Endothelial cell (in vitro differentiated cells): ENCODE measurements around the gene PNPO. TPM values are rescaled to one million over a fixed set of nuclear protein-coding genes. Genes with fewer than 3 reads are reported as not detected.

Experiments
- DNase-seq: peaks from one replicate; pipeline ENCODE4 v3.0.0; 2021; ENCODE audit warnings: low spot score
- H3K27ac Mint-ChIP-seq: one replicate; pipeline ENCODE4 v1.8.0; 2021; ENCODE audit warnings: mixed read lengths, inconsistent platforms; ENCODE audit not compliant: unreplicated experiment
- H3K27me3 Mint-ChIP-seq: one replicate; pipeline ENCODE4 v1.8.0; 2021; ENCODE audit warnings: mild to moderate bottlenecking, moderate library complexity, mixed read lengths, inconsistent platforms; ENCODE audit not compliant: unreplicated experiment
- H3K36me3 Mint-ChIP-seq: one replicate; pipeline ENCODE4 v1.8.0; 2021; ENCODE audit warnings: mild to moderate bottlenecking, low read depth, mixed read lengths, inconsistent platforms; ENCODE audit not compliant: unreplicated experiment
- H3K4me1 Mint-ChIP-seq: one replicate; pipeline ENCODE4 v1.8.0; 2021; ENCODE audit warnings: mild to moderate bottlenecking, mixed read lengths, inconsistent platforms; ENCODE audit not compliant: unreplicated experiment
- H3K4me3 Mint-ChIP-seq: one replicate; pipeline ENCODE4 v1.8.0; 2021; ENCODE audit warnings: mild to moderate bottlenecking, mixed read lengths, inconsistent platforms; ENCODE audit not compliant: unreplicated experiment
- H3K9me3 Mint-ChIP-seq: one replicate; pipeline ENCODE4 v1.8.0; 2021; ENCODE audit warnings: mixed read lengths, inconsistent platforms; ENCODE audit not compliant: unreplicated experiment
- CTCF ChIP-seq: fragments of 200-600 bp; sonication (generic); IDR thresholded peaks from one replicate; pipeline ENCODE4 v1.5.0; 2021; ENCODE audit warnings: antibody characterized with exemption; ENCODE audit not compliant: unreplicated experiment
- total RNA-seq: library from RNA; stranded (reverse); fragmentation: NEBNext Ultra II Directional; extraction: Animal tissue kit (Norgen Biotek cat#: 25700); gene quantifications from one replicate; pipeline ENCODE4 v1.2.1, GENCODE V29; 2021; ENCODE audit not compliant: unreplicated experiment

PNPO gene
- total RNA-seq, 1 donor from 2014 or later, result 16.4 TPM

GRCh38 chr17:47913050-47913449 lies 28.3 kb upstream of the PNPO start:
- H3K4me1 Mint-ChIP-seq, result peaks cover 22% of the 10 kb centered on the region
- H3K36me3 Mint-ChIP-seq, result peaks cover 11% of the 10 kb centered on the region
- no peak overlapping the region for H3K4me3 Mint-ChIP-seq
- DNase-seq, result no peak
- H3K9me3 Mint-ChIP-seq, result no peaks in the 10 kb centered on the region
- TF ChIP-seq CTCF, result no peak
- H3K27ac Mint-ChIP-seq, result no peak overlapping the region
- peaks cover 4% of the 10 kb centered on the region for H3K27me3 Mint-ChIP-seq

GRCh38 chr17:47914306-47914948 lies 26.9 kb upstream of the PNPO start:
- Mint-ChIP-seq H3K36me3 (peaks cover 9% of the 10 kb centered on the region), H3K9me3 (no peaks in the 10 kb centered on the region), H3K27ac (peak overlapping the region; percentile 42), H3K27me3 (peaks cover 4% of the 10 kb centered on the region), H3K4me3 (no peak overlapping the region), H3K4me1 (peaks cover 22% of the 10 kb centered on the region)
- no peak for TF ChIP-seq CTCF
- no peak for DNase-seq

DNA sequence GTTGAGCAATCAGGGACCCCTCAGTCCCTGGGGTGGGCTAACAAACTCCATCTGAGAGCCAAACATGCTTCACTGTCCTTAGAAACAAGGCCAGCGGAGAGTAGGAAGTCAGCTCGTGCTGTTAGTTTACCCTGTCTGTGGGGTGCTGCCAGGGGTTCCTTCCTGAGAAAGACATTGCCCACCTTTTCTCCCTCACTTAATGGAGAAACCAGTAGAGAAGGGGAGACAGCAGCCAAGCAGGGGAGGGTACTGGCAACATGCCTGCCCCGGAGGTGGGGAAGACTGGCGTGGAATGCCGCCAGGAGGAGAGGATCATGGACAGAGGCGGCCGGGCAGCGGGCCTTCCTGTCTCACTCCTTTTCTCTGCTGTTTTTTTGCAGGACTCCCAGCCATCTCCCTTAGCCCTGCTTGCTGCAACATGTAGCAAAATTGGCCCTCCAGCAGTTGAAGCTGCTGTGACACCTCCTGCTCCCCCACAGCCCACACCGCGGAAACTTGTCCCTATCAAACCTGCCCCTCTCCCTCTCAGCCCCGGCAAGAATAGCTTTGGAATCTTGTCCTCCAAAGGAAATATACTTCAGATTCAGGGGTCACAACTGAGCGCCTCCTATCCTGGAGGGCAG lies 25.5 kb upstream of the PNPO start:
- H3K4me3 Mint-ChIP-seq, result peak overlapping the region; percentile 5
- H3K36me3 Mint-ChIP-seq, result peaks cover 12% of the 10 kb centered on the region
- H3K4me1 Mint-ChIP-seq, result peaks cover 22% of the 10 kb centered on the region
- no peak for DNase-seq
- H3K9me3 Mint-ChIP-seq, result no peaks in the 10 kb centered on the region
- H3K27me3 Mint-ChIP-seq, result peaks cover 2% of the 10 kb centered on the region
- H3K27ac Mint-ChIP-seq, result peak overlapping the region; percentile 89
- TF ChIP-seq CTCF, result no peak

- H3K9me3 Mint-ChIP-seq, result no peaks in the 10 kb centered on the region
- H3K4me1 Mint-ChIP-seq, result peaks cover 22% of the 10 kb centered on the region
- no peak for TF ChIP-seq CTCF
- no peak for DNase-seq
- H3K27ac Mint-ChIP-seq, result peak overlapping the region; percentile 6
- peaks cover 14% of the 10 kb centered on the region for H3K36me3 Mint-ChIP-seq
- H3K4me3 Mint-ChIP-seq, result peak overlapping the region; percentile 66
- no peaks in the 10 kb centered on the region for H3K27me3 Mint-ChIP-seq
Measured at GRCh38 chr17:47916489-47917208, 24.7 kb upstream of the PNPO start.

DNA sequence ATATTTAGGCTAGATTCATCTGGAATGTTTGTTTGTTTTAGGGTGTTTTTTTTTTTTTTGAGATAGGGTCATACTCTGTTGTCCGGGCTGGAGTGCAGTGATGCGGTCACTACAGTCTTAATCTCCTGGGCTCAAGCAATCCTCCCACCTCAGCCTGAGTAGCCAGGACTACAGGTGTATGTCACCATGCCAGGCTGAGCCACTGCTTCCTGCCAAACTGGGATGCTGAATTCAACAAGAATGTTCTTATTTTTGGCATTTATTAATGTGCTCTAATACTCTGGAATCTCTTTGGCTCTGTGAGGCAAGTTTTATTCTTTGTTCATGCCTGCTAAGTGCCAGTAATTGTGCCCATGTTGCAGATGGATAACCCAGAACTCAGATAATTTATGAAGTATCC lies 23.8 kb upstream of the PNPO start:
- no peaks in the 10 kb centered on the region for H3K9me3 Mint-ChIP-seq

More for the DNA sequence above, 23.8 kb upstream of the PNPO start:
- no peak for DNase-seq
- H3K4me3 Mint-ChIP-seq, result no peak overlapping the region
- peaks cover 3% of the 10 kb centered on the region for H3K27me3 Mint-ChIP-seq
- peaks cover 14% of the 10 kb centered on the region for H3K36me3 Mint-ChIP-seq
- TF ChIP-seq CTCF, result no peak
- H3K4me1 Mint-ChIP-seq, result peaks cover 22% of the 10 kb centered on the region
- no peak overlapping the region for H3K27ac Mint-ChIP-seq
